GM21528 (cell line): ENCODE data around the gene TTLL10.

Experiments used
- ATAC-seq: cut with Tn5 transposase; IDR thresholded peaks from one replicate; pipeline ENCODE4 v1.9.1; 2021; ENCODE audit warnings: mild to moderate bottlenecking, moderate library complexity; ENCODE audit not compliant: unreplicated experiment, low FRiP score

The TTLL10 gene

GRCh38 chr1:1173793-1174415 is at the start of gene TTLL10:
Gene TTLL10 (plus strand): TSS chr1:1173880. CDS start chr1:1179216, 5,336 bp downstream.
- ATAC-seq: no peak

GRCh38 chr1:1124508-1124785 is 49.2 kb upstream of the TTLL10 start:
- ATAC-seq: no peak

GRCh38 chr1:1124786-1125642 is 48.7 kb upstream of the TTLL10 start:
- no peak for ATAC-seq

GRCh38 chr1:1125945-1126344 is 47.7 kb upstream of the TTLL10 start:
- no peak for ATAC-seq

- ATAC-seq: no peak
Measured at GRCh38 chr1:1127551-1128451, 45.9 kb upstream of the TTLL10 start.

- ATAC-seq: no peak
Measured at GRCh38 chr1:1128454-1129139, 45.1 kb upstream of the TTLL10 start.

- ATAC-seq: no peak
Measured at GRCh38 chr1:1129381-1129821, 44.3 kb upstream of the TTLL10 start.

- no peak for ATAC-seq
Measured at GRCh38 chr1:1130206-1131120, 43.2 kb upstream of the TTLL10 start.

- no peak for ATAC-seq
Measured at GRCh38 chr1:1132042-1132950, 41.4 kb upstream of the TTLL10 start.

- ATAC-seq: no peak
Measured at GRCh38 chr1:1132956-1133750, 40.5 kb upstream of the TTLL10 start.

- ATAC-seq: no peak
Measured at GRCh38 chr1:1134300-1134970, 39.2 kb upstream of the TTLL10 start.

GRCh38 chr1:1135339-1136136 is 38.1 kb upstream of the TTLL10 start:
- ATAC-seq: no peak

GRCh38 chr1:1136547-1137230 is 37.0 kb upstream of the TTLL10 start:
- no peak for ATAC-seq

- ATAC-seq: no peak
Measured at GRCh38 chr1:1137256-1138045, 36.2 kb upstream of the TTLL10 start.

GRCh38 chr1:1140673-1141072 is 33.0 kb upstream of the TTLL10 start:
- no peak for ATAC-seq
